GM13976 (cell line): Measurements from ENCODE around the gene ADAMTS16.

Experiments
- DNase-seq: peaks from one replicate; pipeline ENCODE4 v3.0.0; 2012; ENCODE audit warnings: low spot score
- in situ Hi-C: fragments of 300-500 bp; cut with MboI; formaldehyde crosslinking; loops from one replicate; pipeline ENCODE4 v1.12.0; 2022; ENCODE audit warnings: low sequenced_read_pairs, mixed read lengths, inconsistent platforms; ENCODE audit not compliant: unreplicated experiment
- TF ChIP-seq, protein P1 (sequence below): IDR thresholded peaks from 2 replicates; pipeline ENCODE4 v1.5.1; 2012; ENCODE audit warnings: borderline replicate concordance, mild to moderate bottlenecking; ENCODE audit not compliant: insufficient read depth; ENCODE audit errors: extremely low read depth, missing control alignments, control extremely low read depth

ADAMTS16 gene

DNA sequence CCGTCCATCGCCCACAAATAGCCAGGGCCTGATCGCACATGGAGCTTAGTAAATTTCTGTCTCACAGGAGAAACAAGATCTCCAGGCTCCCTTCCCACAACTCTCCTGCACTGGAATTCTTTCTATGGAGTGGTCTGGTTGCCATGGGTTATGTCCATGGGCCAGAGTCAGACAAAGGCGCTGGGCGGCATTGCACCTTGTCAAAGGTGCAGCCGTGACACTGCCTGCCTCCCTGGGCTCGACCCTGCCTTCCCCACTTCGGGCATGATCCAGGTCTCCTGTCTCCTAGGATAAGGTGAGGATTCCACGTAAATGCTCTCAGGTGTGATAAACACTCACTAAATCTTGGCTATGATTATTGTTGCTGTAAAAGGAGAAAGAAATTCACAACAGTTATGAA lies 130.0 kb downstream of the ADAMTS16 start:
- in situ Hi-C loops: no loop called here
- DNase-seq: no peak
- TF ChIP-seq, protein P1, sequence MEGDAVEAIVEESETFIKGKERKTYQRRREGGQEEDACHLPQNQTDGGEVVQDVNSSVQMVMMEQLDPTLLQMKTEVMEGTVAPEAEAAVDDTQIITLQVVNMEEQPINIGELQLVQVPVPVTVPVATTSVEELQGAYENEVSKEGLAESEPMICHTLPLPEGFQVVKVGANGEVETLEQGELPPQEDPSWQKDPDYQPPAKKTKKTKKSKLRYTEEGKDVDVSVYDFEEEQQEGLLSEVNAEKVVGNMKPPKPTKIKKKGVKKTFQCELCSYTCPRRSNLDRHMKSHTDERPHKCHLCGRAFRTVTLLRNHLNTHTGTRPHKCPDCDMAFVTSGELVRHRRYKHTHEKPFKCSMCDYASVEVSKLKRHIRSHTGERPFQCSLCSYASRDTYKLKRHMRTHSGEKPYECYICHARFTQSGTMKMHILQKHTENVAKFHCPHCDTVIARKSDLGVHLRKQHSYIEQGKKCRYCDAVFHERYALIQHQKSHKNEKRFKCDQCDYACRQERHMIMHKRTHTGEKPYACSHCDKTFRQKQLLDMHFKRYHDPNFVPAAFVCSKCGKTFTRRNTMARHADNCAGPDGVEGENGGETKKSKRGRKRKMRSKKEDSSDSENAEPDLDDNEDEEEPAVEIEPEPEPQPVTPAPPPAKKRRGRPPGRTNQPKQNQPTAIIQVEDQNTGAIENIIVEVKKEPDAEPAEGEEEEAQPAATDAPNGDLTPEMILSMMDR: no peak

DNA sequence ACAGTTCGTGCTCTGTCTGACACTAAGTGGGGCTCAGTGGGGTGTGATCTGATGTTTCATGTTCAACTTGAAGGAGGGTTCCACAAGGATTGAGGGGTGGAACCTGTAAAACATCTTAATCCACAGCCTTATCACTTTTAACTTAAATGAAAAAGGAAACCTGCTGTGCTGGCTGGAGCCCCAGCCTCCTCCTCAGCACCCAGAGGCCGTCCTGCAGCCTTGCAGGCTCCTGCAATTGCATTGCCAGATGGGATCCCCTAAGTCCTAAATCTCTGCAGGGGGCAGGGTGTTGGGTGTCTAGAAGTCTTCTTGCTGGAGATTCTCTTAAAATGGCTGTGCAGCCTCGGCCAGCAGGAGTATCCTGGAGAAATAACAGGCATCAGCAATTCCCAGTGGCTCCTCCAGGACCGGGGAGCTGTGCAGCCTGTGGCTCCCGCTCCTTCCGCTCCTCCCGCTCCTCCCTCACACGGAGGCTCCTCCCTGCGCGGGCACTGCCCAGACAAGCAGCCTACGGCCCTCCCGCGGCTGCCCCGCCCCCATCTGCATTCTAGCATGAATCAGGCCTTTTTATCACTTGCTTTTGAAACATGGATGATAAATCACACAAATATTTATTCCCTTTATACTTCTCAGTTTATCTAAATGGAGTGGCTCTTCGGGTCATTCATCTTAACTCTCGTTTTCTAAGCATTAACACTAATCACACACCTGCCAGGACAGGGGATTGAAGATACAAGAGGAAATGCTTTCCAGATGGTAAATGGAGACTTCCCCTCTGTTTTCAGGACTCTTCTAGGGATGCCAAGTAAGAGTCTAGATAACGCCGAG lies 131.0 kb downstream of the ADAMTS16 start:
- in situ Hi-C loops: no loop called here
- TF ChIP-seq, protein P1: no peak
- no peak for DNase-seq

DNA sequence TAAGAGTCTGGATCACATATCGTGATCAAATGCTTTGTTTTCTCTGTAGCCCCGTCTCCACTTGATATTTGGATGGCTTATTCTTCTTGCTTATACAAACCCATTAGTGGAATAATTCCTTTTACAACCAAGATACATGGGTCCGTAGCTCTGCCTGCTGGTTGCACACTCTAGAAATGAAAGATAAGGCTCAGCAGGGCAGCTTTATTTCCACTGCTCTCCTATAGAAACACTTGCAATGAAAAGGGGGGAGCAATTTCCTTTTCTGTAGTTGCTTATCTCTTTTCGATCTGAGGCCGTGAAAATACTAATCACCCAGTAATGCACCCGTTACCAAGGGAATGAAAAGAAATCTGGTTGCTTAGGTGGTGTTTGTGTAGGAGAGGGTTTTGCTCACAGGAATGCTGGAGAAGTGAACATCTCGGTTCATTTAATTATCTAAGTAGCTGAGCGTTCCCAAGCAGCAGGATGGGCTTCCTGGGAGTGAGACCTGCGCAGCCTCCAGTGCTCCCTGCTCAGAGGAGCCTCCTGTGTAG lies 131.7 kb downstream of the ADAMTS16 start:
- TF ChIP-seq, protein P1: no peak
- in situ Hi-C loops: no loop called here
- no peak for DNase-seq

GRCh38 chr5:5273398-5273797 lies 133.3 kb downstream of the ADAMTS16 start:
- no peak for DNase-seq
- TF ChIP-seq, protein P1: no peak
- in situ Hi-C loops: no loop called here

GRCh38 chr5:5273976-5274375 lies 133.8 kb downstream of the ADAMTS16 start:
- DNase-seq: no peak
- TF ChIP-seq, protein P1: no peak
- in situ Hi-C loops: no loop called here

DNA sequence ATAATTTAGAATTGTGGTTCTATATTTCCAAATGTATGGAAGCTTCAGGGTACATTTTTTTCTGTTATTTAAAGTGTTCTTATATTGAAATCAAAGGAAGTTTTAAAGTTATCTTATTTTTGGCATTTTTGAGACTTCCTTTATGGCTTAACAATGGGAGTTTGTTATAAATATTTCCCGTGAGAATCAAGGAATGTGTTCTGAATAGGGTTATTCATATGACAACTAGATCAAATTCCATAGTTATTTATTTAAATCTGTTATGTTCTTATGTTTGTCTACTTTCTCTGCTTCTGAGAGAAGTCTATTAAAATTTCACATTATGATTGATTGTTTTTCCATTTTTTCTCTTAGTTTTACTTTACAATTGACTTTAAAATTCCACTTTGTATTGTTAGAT lies 135.1 kb downstream of the ADAMTS16 start:
- in situ Hi-C loops: no loop called here
- TF ChIP-seq, protein P1: no peak
- DNase-seq: no peak

DNA sequence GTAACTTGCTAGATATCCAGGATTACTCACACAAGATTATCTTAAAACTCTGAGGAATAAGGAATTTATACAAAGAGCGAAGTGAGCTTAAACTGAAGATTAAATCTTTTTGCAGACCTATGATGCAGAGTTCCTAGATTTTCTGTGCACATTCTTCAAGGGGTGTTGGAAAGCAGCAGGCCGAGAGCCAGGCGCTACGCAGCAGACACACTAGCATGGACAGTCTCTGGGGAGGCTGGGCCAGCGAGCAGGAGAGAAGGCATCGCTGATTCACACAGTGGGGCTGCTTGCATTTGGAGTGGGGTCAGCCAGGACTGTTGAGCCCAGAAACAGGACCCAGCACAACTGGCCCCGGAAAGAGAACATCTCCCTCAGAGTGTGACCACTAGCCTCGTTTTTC lies 136.3 kb downstream of the ADAMTS16 start:
- in situ Hi-C loops: no loop called here

More for the DNA sequence above, 136.3 kb downstream of the ADAMTS16 start:
- TF ChIP-seq, protein P1: no peak
- no peak for DNase-seq
